PC-3 (cell line): ENCODE measurements around the gene FBXW5. TPM values are rescaled to one million over a fixed set of nuclear protein-coding genes. Genes with fewer than 3 reads are reported as not detected.

Experiments used
- ATAC-seq: fragments of 200-7000 bp; cut with Tn5 transposase; 2 replicates; pipeline ENCODE4 v1.9.1; 2020; ENCODE audit warnings: mild to moderate bottlenecking, moderate library complexity
- BruUV-seq: library from RNA; stranded (reverse); fragments of 400-500 nt; replicated peaks from 2 replicates; lab custom pipeline; 2021; lab: Mats Ljungman, UMichigan
- CTCF ChIA-PET: fragments of 300-600 bp; sonication (Branson Sonifier 250); formaldehyde crosslinking; loops from one replicate; lab custom pipeline; 2022; ENCODE audit warnings: antibody characterized with exemption; lab: Charles Lee
- POLR2A ChIA-PET: fragments of 300-600 bp; sonication (Branson Sonifier 250); formaldehyde crosslinking; loops from one replicate; lab custom pipeline; 2022; ENCODE audit warnings: antibody characterized with exemption; ENCODE audit not compliant: unreplicated experiment; lab: Charles Lee
- DNase-seq: peaks from one replicate; pipeline ENCODE4 v3.0.0-alpha.2; 2015
- H2AFZ ChIP-seq: fragments of 300-600 bp; sonication (generic); 2 replicates; pipeline ENCODE4 v1.6.0; 2016; ENCODE audit warnings: antibody characterized with exemption, low read length
- H3F3A ChIP-seq: fragments of 300-600 bp; sonication (generic); one replicate; pipeline ENCODE4 v1.6.0; 2017; ENCODE audit warnings: antibody characterized with exemption, low read length, control low read depth, mild to moderate bottlenecking; ENCODE audit not compliant: unreplicated experiment
- H3K27ac ChIP-seq: fragments of 300-600 bp; sonication (generic); 2 replicates; pipeline ENCODE4 v1.5.1; 2016; ENCODE audit warnings: mild to moderate bottlenecking, low read length
- H3K27me3 ChIP-seq: fragments of 300-600 bp; sonication (generic); 2 replicates; pipeline ENCODE4 v1.6.1; 2016; ENCODE audit warnings: low read length, mixed read lengths
- H3K36me3 ChIP-seq: fragments of 300-600 bp; sonication (generic); 2 replicates; pipeline ENCODE4 v1.6.1; 2016; ENCODE audit warnings: low read depth, mixed run types, low read length, mixed read lengths
- H3K4me1 ChIP-seq: fragments of 300-600 bp; sonication (generic); 2 replicates; pipeline ENCODE4 v1.5.1; 2016; ENCODE audit warnings: low read length; ENCODE audit not compliant: insufficient read depth
- H3K4me2 ChIP-seq: fragments of 300-600 bp; sonication (generic); 2 replicates; pipeline ENCODE4 v1.6.0; 2016; ENCODE audit warnings: low read length
- H3K4me3 ChIP-seq: fragments of 300-600 bp; sonication (generic); 2 replicates; pipeline ENCODE4 v1.5.1; 2016; ENCODE audit warnings: mild to moderate bottlenecking, low read length, mixed read lengths
- H3K79me2 ChIP-seq: fragments of 300-600 bp; sonication (generic); 2 replicates; pipeline ENCODE4 v1.6.1; 2017; ENCODE audit warnings: low read length, mixed read lengths
- H3K9ac ChIP-seq: fragments of 300-600 bp; sonication (generic); 2 replicates; pipeline ENCODE4 v1.6.0; 2016; ENCODE audit warnings: mild to moderate bottlenecking, low read length
- H3K9me2 ChIP-seq: fragments of 300-600 bp; sonication (generic); replicated peaks from 2 replicates; pipeline ENCODE4 v1.6.1; 2016; ENCODE audit warnings: mixed run types, low read length, mixed read lengths
- H3K9me3 ChIP-seq: fragments of 300-600 bp; sonication (generic); 2 replicates; pipeline ENCODE4 v1.6.1; 2016; ENCODE audit warnings: low read length, mixed read lengths
- H4K20me1 ChIP-seq: fragments of 300-600 bp; sonication (generic); 2 replicates; pipeline ENCODE4 v1.6.1; 2016; ENCODE audit warnings: low read length, mixed read lengths
- CTCF ChIP-seq: fragments of 300-600 bp; sonication (generic); conservative IDR thresholded peaks from 2 replicates; pipeline ENCODE4 v1.5.1; 2017; ENCODE audit warnings: antibody characterized with exemption, low read depth, mild to moderate bottlenecking, low read length
- EZH2 ChIP-seq: fragments of 300-600 bp; sonication (generic); IDR thresholded peaks from one replicate; pipeline ENCODE4 v1.6.1; 2017; ENCODE audit warnings: antibody characterized with exemption, mild to moderate bottlenecking, low read length; ENCODE audit not compliant: unreplicated experiment
- EZH2phosphoT487 ChIP-seq: fragments of 300-600 bp; sonication (generic); IDR thresholded peaks from 2 replicates; pipeline ENCODE4 v1.6.1; 2018; ENCODE audit warnings: mild to moderate bottlenecking, antibody characterized with exemption, low read length, borderline replicate concordance
- intact Hi-C: fragments of 100-400 bp; cut with micrococcal nuclease; formaldehyde crosslinking; loops from 2 replicates; pipeline ENCODE4 v1.9.0; 2023
- total RNA-seq: library from RNA; depleted of rRNA; stranded (reverse); fragments of >200 nt; gene quantifications from 2 replicates; pipeline ENCODE4 v1.2.3, GENCODE V29; 2014

Gene FBXW5
- total RNA-seq, 1 experiment from 2014 or later: 138 TPM

- Histone ChIP-seq H3K4me2 (no peak overlapping the region), H3F3A (no peaks in the 10 kb centered on the region), H3K9me3 (no peaks in the 10 kb centered on the region), H3K27me3 (no peaks in the 10 kb centered on the region), H3K4me3 (no peak overlapping the region), H3K79me2 (no peaks in the 10 kb centered on the region), H3K36me3 (no peaks in the 10 kb centered on the region), H3K27ac (no peak overlapping the region), H3K9ac (no peak overlapping the region), H3K4me1 (peaks cover 8% of the 10 kb centered on the region), H4K20me1 (no peaks in the 10 kb centered on the region), H3K9me2 (no peaks in the 10 kb centered on the region), H2AFZ (no peak overlapping the region)
- TF ChIP-seq EZH2phosphoT487 (no peak), CTCF (no peak), EZH2 (no peak)
- ChIA-PET POLR2A (no interaction called here), CTCF (no interaction called here)
- ATAC-seq (no peak), DNase-seq (no peak)
- intact Hi-C loops: no loop called here
- BruUV-seq: no TSS peak
These were observed 16.9 kb upstream of the FBXW5 start for GRCh38 chr9:136961279-136962065.

GRCh38 chr9:136960938-136961275 lies 16.4 kb upstream of the FBXW5 start:
- Histone ChIP-seq H3K9me2 (no peaks in the 10 kb centered on the region), H3K4me1 (peaks cover 8% of the 10 kb centered on the region), H3K4me3 (no peak overlapping the region), H3K4me2 (no peak overlapping the region), H3K27me3 (no peaks in the 10 kb centered on the region), H3K36me3 (no peaks in the 10 kb centered on the region), H4K20me1 (no peaks in the 10 kb centered on the region), H2AFZ (no peak overlapping the region), H3K9ac (no peak overlapping the region), H3K27ac (no peak overlapping the region), H3K9me3 (no peaks in the 10 kb centered on the region), H3K79me2 (no peaks in the 10 kb centered on the region), H3F3A (no peaks in the 10 kb centered on the region)
- no TSS peak for BruUV-seq
- TF ChIP-seq CTCF (no peak), EZH2 (no peak), EZH2phosphoT487 (no peak)
- ATAC-seq (no peak), DNase-seq (no peak)
- intact Hi-C loops: no loop called here
- ChIA-PET POLR2A (no interaction called here), CTCF (no interaction called here)

- intact Hi-C loops: no loop called here
- ChIA-PET CTCF (no interaction called here), POLR2A (no interaction called here)
- H3K4me3 ChIP-seq: no peak overlapping the region
- no peaks in the 10 kb centered on the region for H3K27me3 ChIP-seq
- H3K36me3 ChIP-seq: no peaks in the 10 kb centered on the region
- H2AFZ ChIP-seq: no peak overlapping the region
- H3K27ac ChIP-seq: no peak overlapping the region
- ATAC-seq (no peak), DNase-seq (no peak)
- TF ChIP-seq CTCF (no peak), EZH2 (no peak)
- H4K20me1 ChIP-seq: no peaks in the 10 kb centered on the region
- H3K4me1 ChIP-seq: peaks cover 8% of the 10 kb centered on the region
- H3K9me3 ChIP-seq: no peaks in the 10 kb centered on the region
- no peaks in the 10 kb centered on the region for H3F3A ChIP-seq
- H3K9ac ChIP-seq: no peak overlapping the region
- BruUV-seq: no TSS peak
- H3K4me2 ChIP-seq: no peak overlapping the region
- no peaks in the 10 kb centered on the region for H3K9me2 ChIP-seq
- no peaks in the 10 kb centered on the region for H3K79me2 ChIP-seq
These were observed 15.8 kb upstream of the FBXW5 start for GRCh38 chr9:136960212-136960937.
